ENCODE measurements around the gene HSPB1.

GRCh38 chr7:76346097-76346496, 43.6 kb downstream of the HSPB1 start:
- no peak for TF ChIP-seq CTCF (IDR thresholded peaks at IDR 0.05; ENCODE audit: poor library complexity)
- no peak for TF ChIP-seq EZH2 (IDR thresholded peaks at IDR 0.05; ENCODE audit: borderline replicate concordance)

Measured in hepatocyte (in vitro differentiated cells).